Epithelial cell of esophagus (primary cell): ENCODE measurements around the gene TNRC6A.
"Not testable (repeated sequence)": the region's sequence is repeated elsewhere in the genome, so short reads cannot be mapped to it uniquely, and the experiment has no call there.

Source experiments
- DNase-seq: peaks from one replicate; pipeline ENCODE4 v3.0.0; 2010; ENCODE audit warnings: low read depth
- H3K4me3 ChIP-seq: 2 replicates; pipeline ENCODE4 v1.5.1; 2011; ENCODE audit warnings: mild to moderate bottlenecking, low read length, control low read depth
- CTCF ChIP-seq: IDR thresholded peaks from 2 replicates; pipeline ENCODE4 v1.5.1; 2011; ENCODE audit warnings: low read depth, mild to moderate bottlenecking, low read length, control low read depth, inconsistent platforms; ENCODE audit not compliant: insufficient read depth; ENCODE audit errors: missing control alignments

The TNRC6A gene

GRCh38 chr16:24838554-24839266, 109.3 kb downstream of the TNRC6A start:
- peak; percentile 69 for DNase-seq
- H3K4me3 ChIP-seq: no peak overlapping the region
- TF ChIP-seq CTCF: no peak

GRCh38 chr16:24839347-24839972, 110.0 kb downstream of the TNRC6A start:
- DNase-seq: no peak
- TF ChIP-seq CTCF: no peak
- H3K4me3 ChIP-seq: no peak overlapping the region

- peak; percentile 78 for DNase-seq
- no peak overlapping the region for H3K4me3 ChIP-seq
- TF ChIP-seq CTCF: no peak
Observed at GRCh38 chr16:24841291-24841690, 111.8 kb downstream of the TNRC6A start.

GRCh38 chr16:24844101-24845030, 114.9 kb downstream of the TNRC6A start:
- peak; percentile 65 for DNase-seq
- no peak overlapping the region for H3K4me3 ChIP-seq
- TF ChIP-seq CTCF: no peak

- DNase-seq, H3K4me3 ChIP-seq: not testable (repeated sequence)
Observed at GRCh38 chr16:24845031-24845365, 115.5 kb downstream of the TNRC6A start.

- TF ChIP-seq CTCF: no peak
- no peak within 1 kb of the TSS for H3K4me3 ChIP-seq
- no peak for DNase-seq
Observed at GRCh38 chr16:24845726-24846547, 116.5 kb downstream of the TNRC6A start, which contains the start of gene SLC5A11. TSS of gene SLC5A11 (plus strand) at chr16:24845963. CDS start at chr16:24858644, 12,681 bp downstream.
